SU-DHL-6 (cell line): ENCODE results near the gene PRR36.

Experiments used
- CTCF ChIP-seq: fragments of 200-600 bp; sonication (generic); IDR thresholded peaks from one replicate; pipeline ENCODE4 v1.5.1; 2017; ENCODE audit warnings: antibody characterized with exemption, mild to moderate bottlenecking, low read length, moderate library complexity; ENCODE audit not compliant: insufficient read depth, poor library complexity, severe bottlenecking
- EZH2phosphoT487 ChIP-seq: fragments of 200-600 bp; sonication (generic), shearing (Covaris generic); conservative IDR thresholded peaks from 2 replicates; pipeline ENCODE4 v1.6.1; 2018; ENCODE audit warnings: mild to moderate bottlenecking, antibody characterized with exemption, low read length, moderate library complexity, mixed read lengths

GRCh38 chr19:7855426-7856108 is 18.6 kb downstream of the PRR36 start:
- no peak for TF ChIP-seq CTCF
- no peak for TF ChIP-seq EZH2phosphoT487
